H9 (cell line): ENCODE measurements around the gene BHLHE41. TPM values are rescaled to one million over a fixed set of nuclear protein-coding genes. Genes with fewer than 3 reads are reported as not detected.

Experiments
- DNase-seq: peaks from one replicate; pipeline ENCODE4 v3.0.0-alpha.2; 2017
- H2AFZ ChIP-seq: one replicate; pipeline ENCODE4 v1.6.1; 2013; ENCODE audit warnings: mild to moderate bottlenecking, low read length, control low read depth, moderate library complexity
- H2AK5ac ChIP-seq: 2 replicates; pipeline ENCODE4 v1.6.1; 2013; ENCODE audit warnings: low read length, control low read depth, mixed read lengths; ENCODE audit not compliant: insufficient read length
- H2BK120ac ChIP-seq: one replicate; pipeline ENCODE4 v1.6.1; 2013; ENCODE audit warnings: low read depth, mild to moderate bottlenecking, low read length, control low read depth, inconsistent platforms; ENCODE audit not compliant: poor library complexity, severe bottlenecking
- H2BK12ac ChIP-seq: 2 replicates; pipeline ENCODE4 v1.6.1; 2013; ENCODE audit warnings: low read length, control low read depth, mixed read lengths, low read depth; ENCODE audit not compliant: insufficient read length
- H2BK15ac ChIP-seq: 2 replicates; pipeline ENCODE4 v1.6.1; 2013; ENCODE audit warnings: low read depth, low read length, control low read depth
- H2BK20ac ChIP-seq: one replicate; pipeline ENCODE4 v1.6.1; 2013; ENCODE audit warnings: low read depth, mild to moderate bottlenecking, low read length, control low read depth, inconsistent platforms; ENCODE audit not compliant: poor library complexity, severe bottlenecking
- H2BK5ac ChIP-seq: 2 replicates; pipeline ENCODE4 v1.6.1; 2013; ENCODE audit warnings: low read length, control low read depth, mixed read lengths; ENCODE audit not compliant: insufficient read length
- H3K14ac ChIP-seq: 2 replicates; pipeline ENCODE4 v1.6.1; 2013; ENCODE audit warnings: low read length, control low read depth; ENCODE audit not compliant: insufficient read depth
- H3K18ac ChIP-seq: 2 replicates; pipeline ENCODE4 v1.6.1; 2013; ENCODE audit warnings: low read depth, mild to moderate bottlenecking, mixed read lengths, low read length, control low read depth; ENCODE audit not compliant: insufficient read length
- H3K23ac ChIP-seq: 2 replicates; pipeline ENCODE4 v1.6.1; 2013; ENCODE audit warnings: low read length, control low read depth, mixed read lengths, low read depth; ENCODE audit not compliant: insufficient read length
- H3K23me2 ChIP-seq: 2 replicates; pipeline ENCODE4 v1.6.1; 2013; ENCODE audit warnings: low read depth, mild to moderate bottlenecking, mixed read lengths, low read length, control low read depth; ENCODE audit not compliant: insufficient read length, poor library complexity, severe bottlenecking
- H3K27ac ChIP-seq: 2 replicates; pipeline ENCODE4 v1.5.1; 2013; ENCODE audit warnings: low read length, control low read depth, mixed read lengths, low read depth; ENCODE audit not compliant: insufficient read length
- H3K27me3 ChIP-seq: 2 replicates; pipeline ENCODE4 v1.6.1; 2013; ENCODE audit warnings: low read length, control low read depth, inconsistent platforms; ENCODE audit not compliant: insufficient read depth
- H3K4ac ChIP-seq: 2 replicates; pipeline ENCODE4 v1.6.1; 2013; ENCODE audit warnings: low read depth, mild to moderate bottlenecking, control low read depth, inconsistent platforms, low read length, moderate library complexity
- H3K4me1 ChIP-seq: 2 replicates; pipeline ENCODE4 v1.6.1; 2013; ENCODE audit warnings: low read length, control low read depth, inconsistent platforms; ENCODE audit not compliant: insufficient read depth
- H3K4me2 ChIP-seq: 2 replicates; pipeline ENCODE4 v1.6.1; 2013; ENCODE audit warnings: low read length, control low read depth, mixed read lengths; ENCODE audit not compliant: insufficient read length, insufficient read depth
- H3K56ac ChIP-seq: 2 replicates; pipeline ENCODE4 v1.6.1; 2013; ENCODE audit warnings: low read depth, mild to moderate bottlenecking, mixed read lengths, low read length, control low read depth; ENCODE audit not compliant: insufficient read length
- H3K79me1 ChIP-seq: 2 replicates; pipeline ENCODE4 v1.6.1; 2013; ENCODE audit warnings: low read depth, mild to moderate bottlenecking, moderate library complexity, low read length, control low read depth, inconsistent platforms; ENCODE audit not compliant: insufficient read depth, poor library complexity, severe bottlenecking
- H3K79me2 ChIP-seq: 2 replicates; pipeline ENCODE4 v1.6.1; 2013; ENCODE audit warnings: low read length, control low read depth, inconsistent platforms; ENCODE audit not compliant: insufficient read depth
- H3K9ac ChIP-seq: 2 replicates; pipeline ENCODE4 v1.6.1; 2013; ENCODE audit warnings: low read length, control low read depth, mixed read lengths; ENCODE audit not compliant: insufficient read length; ENCODE audit errors: extremely low read depth
- H3K9me3 ChIP-seq: one replicate; pipeline ENCODE4 v1.6.1; 2013; ENCODE audit warnings: low read depth, low read length, inconsistent platforms; ENCODE audit not compliant: control insufficient read depth
- H3T11ph ChIP-seq: one replicate; pipeline ENCODE4 v1.6.1; 2013; ENCODE audit warnings: mild to moderate bottlenecking, low read length, control low read depth, inconsistent platforms
- H4K20me1 ChIP-seq: one replicate; pipeline ENCODE4 v1.6.1; 2013; ENCODE audit not compliant: control insufficient read depth, insufficient read length, insufficient read depth
- H4K5ac ChIP-seq: 2 replicates; pipeline ENCODE4 v1.6.1; 2013; ENCODE audit warnings: low read depth, mild to moderate bottlenecking, mixed read lengths, low read length, control low read depth; ENCODE audit not compliant: insufficient read length
- H4K8ac ChIP-seq: replicated peaks from 2 replicates; pipeline ENCODE4 v1.6.1; 2013; ENCODE audit warnings: low read length, control low read depth, mixed read lengths, low read depth; ENCODE audit not compliant: insufficient read length
- H4K91ac ChIP-seq: 2 replicates; pipeline ENCODE4 v1.6.1; 2013; ENCODE audit warnings: low read depth, mild to moderate bottlenecking, moderate library complexity, mixed read lengths, low read length, control low read depth; ENCODE audit not compliant: insufficient read length
- H3K27ac Mint-ChIP-seq, 3 experiments: 2 replicates in 2 of 3; 3 replicates in 1 of 3; pipeline ENCODE4 v1.8.0; 2020 to 2021; ENCODE audit warnings: mixed read lengths in 3 of 3, mild to moderate bottlenecking in 1 of 3, moderate library complexity in 1 of 3
- H3K27me3 Mint-ChIP-seq: 2 replicates; pipeline ENCODE4 v1.8.0; 2021; ENCODE audit warnings: low read depth, mild to moderate bottlenecking, moderate library complexity, mixed read lengths
- H3K36me3 Mint-ChIP-seq, 3 experiments: 2 replicates in 2 of 3; 3 replicates in 1 of 3; pipeline ENCODE4 v1.8.0; 2020 to 2021; ENCODE audit warnings: low read depth in 3 of 3, mixed read lengths in 3 of 3; ENCODE audit not compliant: insufficient read depth in 1 of 3
- H3K4me1 Mint-ChIP-seq, 2 experiments: 2 replicates each; pipeline ENCODE4 v1.8.0; 2020; ENCODE audit warnings: mixed read lengths in 2 of 2
- H3K4me3 Mint-ChIP-seq, 2 experiments: 2 replicates in 1 of 2; 3 replicates in 1 of 2; pipeline ENCODE4 v1.8.0; 2020 to 2021; ENCODE audit warnings: mild to moderate bottlenecking in 2 of 2, mixed read lengths in 2 of 2, moderate library complexity in 1 of 2
- H3K9me3 Mint-ChIP-seq, 2 experiments: 2 replicates in 1 of 2; 3 replicates in 1 of 2; pipeline ENCODE4 v1.8.0; 2020; ENCODE audit warnings: mild to moderate bottlenecking in 2 of 2, mixed read lengths in 2 of 2, moderate library complexity in 1 of 2
- CTCF ChIP-seq: fragments of 200-600 bp; sonication (generic); conservative IDR thresholded peaks from 3 replicates; pipeline ENCODE4 v1.8.0; 2021; ENCODE audit warnings: antibody characterized with exemption, mild to moderate bottlenecking
- WGBS: extraction: QIAGEN DNeasy Blood & Tissue Kit; methylation state at CpG from one replicate; pipeline ENCODE4 v1.1.7; 2013; ENCODE audit warnings: missing lambda C conversion rate, low lambda C conversion rate, mixed read lengths; ENCODE audit not compliant: insufficient read length; ENCODE audit errors: extremely low coverage; 5-methylcytosine and 5-hydroxymethylcytosine counted together
- total RNA-seq: library from RNA; stranded (reverse); gene quantifications from 2 replicates; pipeline ENCODE4 v1.2.1, GENCODE V29; 2021

The BHLHE41 gene
- total RNA-seq, 1 experiment from 2014 or later = 0.33 TPM

GRCh38 chr12:26135010-26135420 is 10.2 kb upstream of the BHLHE41 start:
- Histone ChIP-seq H4K8ac (no peak overlapping the region), H2BK15ac (no peak overlapping the region), H3K4ac (no peak overlapping the region), H2BK5ac (no peak overlapping the region), H3K18ac (no peak overlapping the region), H4K20me1 (no peaks in the 10 kb centered on the region), H3K27me3 (no peaks in the 10 kb centered on the region), H3K56ac (no peak overlapping the region), H4K5ac (no peak overlapping the region), H3K79me1 (no peaks in the 10 kb centered on the region), H3K27ac (no peak overlapping the region), H2BK12ac (no peak overlapping the region), H3K14ac (no peak overlapping the region), H3K23ac (no peak overlapping the region), H3K4me2 (no peak overlapping the region), H3K9ac (no peak overlapping the region), H2AFZ (no peak overlapping the region), H4K91ac (no peak overlapping the region), H2BK120ac (no peak overlapping the region), H3T11ph (no peak overlapping the region), H3K23me2 (no peaks in the 10 kb centered on the region), H2BK20ac (no peak overlapping the region), H3K79me2 (no peaks in the 10 kb centered on the region), H2AK5ac (no peak overlapping the region), H3K9me3 (no peaks in the 10 kb centered on the region), H3K4me1 (peaks cover 3% of the 10 kb centered on the region; the same call in 1 of the 2 replicates)
- no peak for TF ChIP-seq CTCF
- peaks cover 13 to 14% of the 10 kb centered on the region in 2 experiments for H3K4me1 Mint-ChIP-seq
- no peaks in the 10 kb centered on the region for H3K36me3 Mint-ChIP-seq
- peaks cover 48% of the 10 kb centered on the region for H3K27me3 Mint-ChIP-seq
- H3K4me3 Mint-ChIP-seq = no peak overlapping the region
- no CpG with 5 or more reads among the region's 5 CpGs for whole genome bisulfite sequencing
- DNase-seq = no peak
- H3K9me3 Mint-ChIP-seq = no peaks in the 10 kb centered on the region
- H3K27ac Mint-ChIP-seq = no peak overlapping the region
